T-helper 1 cell treated with Interleukin-12 subunit alpha and Interleukin-12 subunit beta and Interleukin-4 antibody, amounts not matched to agents 30 ng/mL and 1 ng/mL, for 36 hours (primary cell): ENCODE data around the gene GORASP2. TPM values are rescaled to one million over a fixed set of nuclear protein-coding genes. Genes with fewer than 3 reads are reported as not detected.

Experiments
- intact Hi-C: fragments of 100-400 bp; cut with micrococcal nuclease; formaldehyde crosslinking; loops from one replicate; pipeline ENCODE4 v1.15.1; 2024
- total RNA-seq: library from RNA; stranded (reverse); gene quantifications from 2 replicates; pipeline ENCODE4 v1.2.3, GENCODE V29; 2022

GORASP2 gene
- total RNA-seq, 1 donor from 2014 or later, result 81.4 TPM

GRCh38 chr2:170991398-170992182 lies 62.5 kb downstream of the GORASP2 start:
- intact Hi-C loops, result no loop called here

- intact Hi-C loops, result no loop called here
Measured at GRCh38 chr2:170996316-170996715, 67.3 kb downstream of the GORASP2 start.

GRCh38 chr2:170997893-170998597 lies 69.0 kb downstream of the GORASP2 start:
- intact Hi-C loops, result no loop called here

GRCh38 chr2:170999654-171000053 lies 70.6 kb downstream of the GORASP2 start:
- intact Hi-C loops, result no loop called here

- intact Hi-C loops, result no loop called here
Measured at GRCh38 chr2:171004363-171004762, 75.3 kb downstream of the GORASP2 start.

GRCh38 chr2:171004833-171005232 lies 75.8 kb downstream of the GORASP2 start:
- intact Hi-C loops, result no loop called here

- intact Hi-C loops, result no loop called here
Measured at GRCh38 chr2:171008550-171009205, 79.6 kb downstream of the GORASP2 start.

GRCh38 chr2:171009386-171009785 lies 80.3 kb downstream of the GORASP2 start:
- intact Hi-C loops, result no loop called here

GRCh38 chr2:171013851-171014250 lies 84.8 kb downstream of the GORASP2 start:
- intact Hi-C loops, result no loop called here

GRCh38 chr2:171016125-171016524 lies 87.1 kb downstream of the GORASP2 start:
- intact Hi-C loops, result no loop called here

Other genes with a start within 250 kb of the GORASP2 start
- gene SP5, start 213.9 kb upstream of the GORASP2 start, total RNA-seq, result 0.12 and 0.17 TPM in 2 replicates
- gene ERICH2, start 158.9 kb upstream of the GORASP2 start, total RNA-seq, result not detected in 2 replicates
- gene GAD1, start 112.4 kb upstream of the GORASP2 start, total RNA-seq, result 4.0 and 5.1 TPM in 2 replicates
- 89.5 and 91.2 TPM in 2 replicates for gene TLK1, start 231.6 kb downstream of the GORASP2 start, total RNA-seq